Upper lobe of left lung (tissue), 6 donors: ENCODE measurements around the gene PTPN2. TPM values are rescaled to one million over a fixed set of nuclear protein-coding genes. Genes with fewer than 3 reads are reported as not detected.
A peak's percentile ranks its signal among the peaks of the same experiment; 100 is the strongest.

Source experiments
- ATAC-seq, 2 donors: fragments of 200-7000 bp; cut with Tn5 transposase; one replicate each; pipeline ENCODE4 v1.9.1; 2022; ENCODE audit warnings: mild to moderate bottlenecking in 2 of 2, moderate library complexity in 2 of 2; ENCODE audit not compliant: low FRiP score in 2 of 2
- DNase-seq, 2 donors: peaks; one replicate each; pipeline ENCODE4 v3.0.0-alpha.2; 2019 to 2020
- H3K27ac ChIP-seq, 4 donors: fragments of 200-600 bp; sonication (generic); one replicate each; pipeline ENCODE4 v1.5.1; 2016 to 2019
- H3K27me3 ChIP-seq, 4 donors: fragments of 200-600 bp; sonication (generic); one replicate each; pipeline ENCODE4 v1.5.1; 2017 to 2019
- H3K36me3 ChIP-seq, 4 donors: fragments of 200-600 bp; sonication (generic); one replicate each; pipeline ENCODE4 v1.5.1; 2016 to 2019
- H3K4me1 ChIP-seq, 4 donors: fragments of 200-600 bp; sonication (generic); one replicate each; pipeline ENCODE4 v1.5.1; 2018 to 2019
- H3K4me3 ChIP-seq, 4 donors: fragments of 200-600 bp; sonication (generic); one replicate each; pipeline ENCODE4 v1.5.1; 2017 to 2019; ENCODE audit warnings: mild to moderate bottlenecking in 2 of 4, moderate library complexity in 1 of 4
- H3K9me3 ChIP-seq, 4 donors: fragments of 200-600 bp; sonication (generic); one replicate each; pipeline ENCODE4 v1.5.1; 2018 to 2019
- EP300 ChIP-seq, 4 donors: sonication (generic); formaldehyde crosslinking; IDR thresholded peaks; one replicate each; pipeline ENCODE4 v1.5.1; 2017; ENCODE audit warnings: antibody characterized with exemption in 4 of 4, control low read depth in 2 of 4
- POLR2A ChIP-seq, 4 donors: fragments of 450-650 bp; IDR thresholded peaks; one replicate each; pipeline ENCODE4 v1.5.1; 2016 to 2017; ENCODE audit warnings: antibody characterized with exemption in 4 of 4, mild to moderate bottlenecking in 2 of 4
- POLR2AphosphoS5 ChIP-seq, 2 donors: sonication (generic); formaldehyde crosslinking; IDR thresholded peaks; one replicate each; pipeline ENCODE4 v1.5.1; 2017; ENCODE audit warnings: antibody characterized with exemption in 2 of 2
- WGBS, 2 donors: methylation state at CpG; one replicate each; pipeline ENCODE4 v1.1.5; 2017 to 2018; 5-methylcytosine and 5-hydroxymethylcytosine counted together
- total RNA-seq, 6 donors: library from RNA; depleted of rRNA in 4 of 6; stranded (reverse); fragments of >200 nt in 4 of 6; gene quantifications; one replicate each; pipeline versions ENCODE4 v1.1.0 to v1.2.1, GENCODE V29; 2016 to 2021
- TF ChIP-seq, protein P1 (sequence below), 6 experiments: fragments of 450-650 bp in 4 of 6; fragments of 200-600 bp in 2 of 6; sonication (generic) in 2 of 6; IDR thresholded peaks; one replicate each; pipeline ENCODE4 v1.5.1; 2016 to 2019; ENCODE audit warnings: antibody characterized with exemption in 6 of 6
- donor health status: DM: no; HTN: no; CAD: no; lungs with moderate emphysema.
- donor health status: DM: no; HTN: yes; CAD: no; lungs with severe emphysema.

The PTPN2 gene
- total RNA-seq, 6 donors from 2014 or later, result 31.9 to 119 (median 54.0) TPM

DNA sequence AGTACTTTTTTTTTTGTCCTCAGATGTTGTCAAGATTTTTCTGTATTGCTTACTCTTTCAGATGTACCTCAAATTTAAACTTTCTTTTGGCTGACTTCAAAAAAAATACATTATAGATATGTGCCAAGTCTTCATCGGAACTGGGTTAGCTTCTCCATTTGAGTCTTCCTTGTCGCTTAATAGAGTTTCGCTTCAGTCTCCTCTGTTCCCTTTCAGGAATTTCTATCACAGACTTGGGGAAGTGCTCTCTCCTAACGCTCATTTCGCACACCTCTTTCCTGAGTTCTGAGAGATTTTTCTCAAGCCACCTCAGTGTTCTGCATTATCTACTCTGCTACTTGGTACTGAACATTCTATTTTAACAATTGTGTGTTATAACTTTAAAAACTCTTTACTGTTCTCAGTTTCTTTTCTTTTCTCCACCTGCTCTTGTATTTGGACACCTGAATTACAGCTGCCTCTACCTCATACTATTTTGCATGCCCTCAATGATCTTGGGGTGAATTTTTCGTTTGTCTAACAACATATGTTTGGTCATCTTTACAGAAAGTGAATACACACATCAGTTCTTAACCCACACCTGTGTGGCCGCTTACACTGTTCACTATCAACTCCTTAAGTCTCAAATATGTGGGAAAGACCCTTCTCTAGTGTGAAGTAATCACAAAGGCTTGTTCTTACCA, 16.5 kb downstream of the PTPN2 start:
- Histone ChIP-seq H3K4me1 (peaks cover 4 to 21% (median 12%) of the 10 kb centered on the region in 4 donors), H3K27me3 (no peaks in the 10 kb centered on the region), H3K9me3 (no peaks in the 10 kb centered on the region), H3K4me3 (no peak overlapping the region), H3K27ac (no peak overlapping the region), H3K36me3 (no peaks in the 10 kb centered on the region)
- TF ChIP-seq EP300 (IDR thresholded peaks at IDR 0.05) (no peak), POLR2A (IDR thresholded peaks at IDR 0.05) (no peak), POLR2AphosphoS5 (IDR thresholded peaks at IDR 0.05) (no peak)
- TF ChIP-seq, protein P1, sequence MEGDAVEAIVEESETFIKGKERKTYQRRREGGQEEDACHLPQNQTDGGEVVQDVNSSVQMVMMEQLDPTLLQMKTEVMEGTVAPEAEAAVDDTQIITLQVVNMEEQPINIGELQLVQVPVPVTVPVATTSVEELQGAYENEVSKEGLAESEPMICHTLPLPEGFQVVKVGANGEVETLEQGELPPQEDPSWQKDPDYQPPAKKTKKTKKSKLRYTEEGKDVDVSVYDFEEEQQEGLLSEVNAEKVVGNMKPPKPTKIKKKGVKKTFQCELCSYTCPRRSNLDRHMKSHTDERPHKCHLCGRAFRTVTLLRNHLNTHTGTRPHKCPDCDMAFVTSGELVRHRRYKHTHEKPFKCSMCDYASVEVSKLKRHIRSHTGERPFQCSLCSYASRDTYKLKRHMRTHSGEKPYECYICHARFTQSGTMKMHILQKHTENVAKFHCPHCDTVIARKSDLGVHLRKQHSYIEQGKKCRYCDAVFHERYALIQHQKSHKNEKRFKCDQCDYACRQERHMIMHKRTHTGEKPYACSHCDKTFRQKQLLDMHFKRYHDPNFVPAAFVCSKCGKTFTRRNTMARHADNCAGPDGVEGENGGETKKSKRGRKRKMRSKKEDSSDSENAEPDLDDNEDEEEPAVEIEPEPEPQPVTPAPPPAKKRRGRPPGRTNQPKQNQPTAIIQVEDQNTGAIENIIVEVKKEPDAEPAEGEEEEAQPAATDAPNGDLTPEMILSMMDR (IDR thresholded peaks at IDR 0.05), result no peak
- DNase-seq, result no peak
- no peak for ATAC-seq
- 75 to 85% methylated on average over 7 of the region's 7 CpGs for WGBS, 2 donors

DNA sequence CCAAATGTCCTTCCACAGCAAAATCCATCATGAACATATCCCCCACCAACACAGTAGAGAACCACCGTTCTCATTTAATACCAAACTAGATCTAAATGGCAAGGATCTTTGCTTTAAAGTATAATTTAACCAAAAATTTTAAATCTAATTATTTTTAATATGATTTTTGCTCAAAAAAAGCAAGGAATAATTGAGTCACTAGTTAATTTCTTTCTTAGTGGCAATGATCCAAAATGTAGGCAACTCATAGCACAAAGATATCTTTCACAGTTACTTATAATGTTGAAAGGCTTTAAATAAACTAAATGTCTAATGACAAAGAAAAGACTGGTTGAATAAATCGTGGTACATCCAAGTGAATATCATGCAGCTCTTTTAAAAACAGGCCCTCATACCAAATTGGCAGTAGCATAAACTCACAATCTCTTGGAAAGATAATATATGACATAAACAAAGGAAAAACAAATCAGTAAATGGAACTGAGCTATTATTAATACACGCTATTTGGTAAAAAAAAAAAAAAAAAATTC, 20.3 kb downstream of the PTPN2 start:
- Histone ChIP-seq H3K27ac (no peak overlapping the region), H3K36me3 (no peaks in the 10 kb centered on the region), H3K4me3 (no peak overlapping the region), H3K27me3 (no peaks in the 10 kb centered on the region), H3K4me1 (peaks cover 13 to 29% (median 17%) of the 10 kb centered on the region in 4 donors), H3K9me3 (no peaks in the 10 kb centered on the region)
- 63 to 78% methylated on average over 3 of the region's 3 CpGs for WGBS, 2 donors
- no peak for DNase-seq
- ATAC-seq, result no peak
- TF ChIP-seq POLR2A (IDR thresholded peaks at IDR 0.05) (no peak), POLR2AphosphoS5 (IDR thresholded peaks at IDR 0.05) (no peak), EP300 (IDR thresholded peaks at IDR 0.05) (no peak)
- TF ChIP-seq, protein P1 (IDR thresholded peaks at IDR 0.05), result no peak

DNA sequence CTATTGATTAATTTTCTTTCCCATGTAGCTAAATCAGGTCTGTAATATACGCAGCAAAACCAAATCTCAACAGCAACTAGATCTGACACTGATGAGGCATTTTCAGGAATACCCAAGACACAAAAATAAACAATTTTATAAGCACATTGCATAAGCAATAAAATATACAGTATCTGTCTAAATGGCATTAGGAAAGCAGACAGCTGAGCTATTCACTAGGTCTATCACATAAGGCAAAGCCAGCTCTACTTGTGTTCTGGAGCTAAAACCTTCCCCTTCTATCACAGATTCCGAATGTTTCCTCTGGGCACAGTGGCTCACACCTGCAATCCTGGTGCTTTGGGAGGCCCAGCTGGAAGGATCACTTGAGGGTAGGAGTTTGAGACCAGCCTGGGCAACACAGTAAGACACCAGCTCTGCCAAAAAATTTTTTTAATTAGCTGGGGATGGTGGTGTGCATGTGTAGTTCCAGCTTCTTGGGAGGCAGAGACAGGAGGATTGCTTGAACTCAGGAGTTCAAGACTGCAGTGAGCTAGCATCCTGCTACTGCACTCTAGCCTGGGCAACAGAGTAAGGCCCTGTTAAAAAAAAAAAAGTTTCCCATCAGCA, 21.1 kb downstream of the PTPN2 start:
- ATAC-seq, result no peak
- WGBS, 2 donors, result 89 to 91% methylated on average over 2 of the region's 2 CpGs
- peak overlapping the region in 2 of 4 donors; percentile 16 to 30 for H3K27ac ChIP-seq
- H3K4me3 ChIP-seq, result no peak overlapping the region
- H3K9me3 ChIP-seq, result no peaks in the 10 kb centered on the region
- peaks cover 13 to 29% (median 17%) of the 10 kb centered on the region in 4 donors for H3K4me1 ChIP-seq
- TF ChIP-seq, protein P1 (IDR thresholded peaks at IDR 0.05), result no peak
- TF ChIP-seq POLR2A (IDR thresholded peaks at IDR 0.05) (no peak), POLR2AphosphoS5 (IDR thresholded peaks at IDR 0.05) (no peak), EP300 (IDR thresholded peaks at IDR 0.05) (no peak)
- no peak for DNase-seq
- no peaks in the 10 kb centered on the region for H3K36me3 ChIP-seq
- no peaks in the 10 kb centered on the region for H3K27me3 ChIP-seq

DNA sequence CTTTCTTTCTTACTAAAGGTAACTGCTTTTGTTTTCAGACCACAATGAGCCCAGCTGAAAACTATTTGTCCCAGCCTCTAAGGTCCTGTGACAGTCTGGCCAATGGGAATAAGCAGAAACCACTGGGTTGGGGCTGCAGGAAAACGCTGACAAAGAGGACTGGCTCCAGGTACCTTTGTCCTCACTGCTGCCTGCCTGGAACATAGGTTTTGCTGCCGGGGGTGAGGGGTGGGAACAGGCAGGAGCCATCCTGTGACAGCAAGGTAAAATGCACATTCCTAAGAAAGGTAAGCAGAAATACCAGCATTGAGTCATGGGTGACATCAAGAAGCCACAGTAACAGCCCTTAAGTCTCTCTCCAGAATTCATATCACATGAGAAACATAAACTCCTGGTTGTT, 21.6 kb downstream of the PTPN2 start:
- 55 to 67% methylated on average over 2 of the region's 2 CpGs for WGBS, 2 donors
- DNase-seq (peak in 1 of 2 donors; percentile 32), ATAC-seq (peak in 1 of 2 donors; percentile 66)

More for the DNA sequence above, 21.6 kb downstream of the PTPN2 start:
- Histone ChIP-seq H3K4me3 (no peak overlapping the region), H3K27ac (peak overlapping the region in 2 of 4 donors; percentile 16 to 30), H3K36me3 (no peaks in the 10 kb centered on the region), H3K4me1 (peaks cover 13 to 29% (median 17%) of the 10 kb centered on the region in 4 donors), H3K27me3 (no peaks in the 10 kb centered on the region), H3K9me3 (no peaks in the 10 kb centered on the region)
- TF ChIP-seq POLR2AphosphoS5 (IDR thresholded peaks at IDR 0.05) (no peak), POLR2A (IDR thresholded peaks at IDR 0.05) (no peak), EP300 (IDR thresholded peaks at IDR 0.05) (no peak)
- TF ChIP-seq, protein P1 (IDR thresholded peaks at IDR 0.05), result no peak
